Stimulated activated CD4-positive, alpha-beta T cell treated with anti-CD3 and anti-CD28 coated beads, Interleukin-2, amount 100 ng/mL, for 48 hours (primary cell): ENCODE measurements around the gene TMEM209.
A peak's percentile ranks its signal among the peaks of the same experiment; 100 is the strongest.
"Not testable (repeated sequence)": the region's sequence is repeated elsewhere in the genome, so short reads cannot be mapped to it uniquely, and the experiment has no call there.

ENCODE experiments used
- DNase-seq, 2 donors: peaks; one replicate each; pipeline ENCODE4 v3.0.0-alpha.2; 2020

Gene TMEM209

GRCh38 chr7:130205084-130205947, at the start of gene TMEM209:
TMEM209 (minus strand) TSS chr7:130205406; CDS start chr7:130205375, 31 bp downstream.
- peak; percentile 93 to 94 for DNase-seq

GRCh38 chr7:130254555-130254954, 49.3 kb upstream of the TMEM209 start:
- no peak for DNase-seq

- not testable (repeated sequence) for DNase-seq
Measured at GRCh38 chr7:130249626-130250025, 44.4 kb upstream of the TMEM209 start.

GRCh38 chr7:130248842-130249241, 43.6 kb upstream of the TMEM209 start:
- not testable (repeated sequence) for DNase-seq

GRCh38 chr7:130246491-130246890, 41.3 kb upstream of the TMEM209 start:
- not testable (repeated sequence) for DNase-seq

- not testable (repeated sequence) for DNase-seq
Measured at GRCh38 chr7:130243486-130243885, 38.3 kb upstream of the TMEM209 start.

GRCh38 chr7:130242198-130243014, 37.2 kb upstream of the TMEM209 start:
- DNase-seq: peak; percentile 55 to 62

- no peak for DNase-seq
Measured at GRCh38 chr7:130240240-130240639, 35.0 kb upstream of the TMEM209 start.

GRCh38 chr7:130236361-130236760, 31.2 kb upstream of the TMEM209 start:
- not testable (repeated sequence) for DNase-seq

GRCh38 chr7:130234078-130234477, 28.9 kb upstream of the TMEM209 start:
- no peak for DNase-seq

GRCh38 chr7:130232209-130232608, 27.0 kb upstream of the TMEM209 start:
- no peak for DNase-seq

- DNase-seq: no peak
Measured at GRCh38 chr7:130231792-130232191, 26.6 kb upstream of the TMEM209 start.

- DNase-seq: not testable (repeated sequence)
Measured at GRCh38 chr7:130229981-130230380, 24.8 kb upstream of the TMEM209 start.

- DNase-seq: no peak
Measured at GRCh38 chr7:130228840-130229502, 23.8 kb upstream of the TMEM209 start.

- no peak for DNase-seq
Measured at GRCh38 chr7:130227883-130228575, 22.8 kb upstream of the TMEM209 start.

GRCh38 chr7:130226333-130226732, 21.1 kb upstream of the TMEM209 start:
- no peak for DNase-seq

- not testable (repeated sequence) for DNase-seq
Measured at GRCh38 chr7:130224923-130225322, 19.7 kb upstream of the TMEM209 start.

- DNase-seq: no peak
Measured at GRCh38 chr7:130224210-130224609, 19.0 kb upstream of the TMEM209 start.

- no peak for DNase-seq
Measured at GRCh38 chr7:130223646-130224045, 18.4 kb upstream of the TMEM209 start.

GRCh38 chr7:130221746-130222145, 16.5 kb upstream of the TMEM209 start:
- DNase-seq: no peak

- DNase-seq: no peak
Measured at GRCh38 chr7:130219871-130220270, 14.7 kb upstream of the TMEM209 start.

- no peak for DNase-seq
Measured at GRCh38 chr7:130218806-130219620, 13.8 kb upstream of the TMEM209 start.
